Left ventricle myocardium superior (tissue), 1 donor: ENCODE measurements around the gene TCAF1. TPM values are rescaled to one million over a fixed set of nuclear protein-coding genes. Genes with fewer than 3 reads are reported as not detected.
A peak's percentile ranks its signal among the peaks of the same experiment; 100 is the strongest.
"Not testable (repeated sequence)": the region's sequence is repeated elsewhere in the genome, so short reads cannot be mapped to it uniquely, and the experiment has no call there.

Experiments used
- ATAC-seq: fragments of 200-7000 bp; cut with Tn5 transposase; one replicate; pipeline ENCODE4 v1.9.1; 2020; ENCODE audit warnings: mild to moderate bottlenecking, moderate library complexity
- DNase-seq: peaks from one replicate; pipeline ENCODE4 v3.0.0-alpha.2; 2020
- intact Hi-C: fragments of 100-400 bp; cut with micrococcal nuclease; formaldehyde crosslinking; loops from one replicate; pipeline ENCODE4 v1.11.0; 2022
- total RNA-seq: library from RNA; stranded (reverse); fragmentation: NEBNext Ultra II Directional; extraction: Animal tissue kit (Norgen Biotek cat#: 25700); gene quantifications from one replicate; pipeline ENCODE4 v1.2.1, GENCODE V29; 2021
- donor health status: DM: no; HTN: yes; CAD: no; lungs with severe emphysema.

Gene TCAF1
- total RNA-seq, 1 donor from 2014 or later = 35.9 TPM

- DNase-seq (peak; percentile 11), ATAC-seq (no peak)
- intact Hi-C loops = no loop called here
Observed at GRCh38 chr7:143876218-143876617, 25.8 kb downstream of the TCAF1 start.

GRCh38 chr7:143873242-143873641 lies 28.7 kb downstream of the TCAF1 start:
- DNase-seq, intact Hi-C loops, ATAC-seq: not testable (repeated sequence)

- DNase-seq, intact Hi-C loops, ATAC-seq: not testable (repeated sequence)
Observed at GRCh38 chr7:143871534-143871933, 30.4 kb downstream of the TCAF1 start.

- DNase-seq, intact Hi-C loops, ATAC-seq: not testable (repeated sequence)
Observed at GRCh38 chr7:143857994-143858393, 44.0 kb downstream of the TCAF1 start.

GRCh38 chr7:143855443-143855842 lies 46.5 kb downstream of the TCAF1 start:
- intact Hi-C loops = not testable (repeated sequence)

GRCh38 chr7:143850682-143851081 lies 51.3 kb downstream of the TCAF1 start:
- intact Hi-C loops = no loop called here
- ATAC-seq = peak; percentile 53
- no peak for DNase-seq

More at GRCh38 chr7:143855443-143855842, 46.5 kb downstream of the TCAF1 start:
- ATAC-seq, DNase-seq: not testable (repeated sequence)

- DNase-seq = no peak
- no peak for ATAC-seq
- intact Hi-C loops = no loop called here
Observed at GRCh38 chr7:143849785-143850479, 52.0 kb downstream of the TCAF1 start.

- ATAC-seq (no peak), DNase-seq (no peak)
- intact Hi-C loops = no loop called here
Observed at GRCh38 chr7:143848192-143848591, 53.8 kb downstream of the TCAF1 start.

- intact Hi-C loops = no loop called here
- no peak for ATAC-seq
- DNase-seq = no peak
Observed at GRCh38 chr7:143846692-143847091, 55.3 kb downstream of the TCAF1 start.

GRCh38 chr7:143841696-143842095 lies 60.3 kb downstream of the TCAF1 start:
- intact Hi-C loops, ATAC-seq, DNase-seq: not testable (repeated sequence)

- DNase-seq, intact Hi-C loops, ATAC-seq: not testable (repeated sequence)
Observed at GRCh38 chr7:143840062-143840461, 61.9 kb downstream of the TCAF1 start.

- peak; percentile 89 for ATAC-seq
- DNase-seq = peak; percentile 96
- intact Hi-C loops = not testable (repeated sequence)
Observed at GRCh38 chr7:143837223-143837622, 64.8 kb downstream of the TCAF1 start.

- intact Hi-C loops = not testable (repeated sequence)
- DNase-seq (peak; percentile 98), ATAC-seq (peak; percentile 97)
Observed at GRCh38 chr7:143836622-143837021, 65.4 kb downstream of the TCAF1 start.

- DNase-seq, intact Hi-C loops: not testable (repeated sequence)
- peak; percentile 6 for ATAC-seq
Observed at GRCh38 chr7:143836088-143836487, 65.9 kb downstream of the TCAF1 start.

- DNase-seq, intact Hi-C loops, ATAC-seq: not testable (repeated sequence)
Observed at GRCh38 chr7:143826578-143826977, 75.4 kb downstream of the TCAF1 start.

- intact Hi-C loops, ATAC-seq, DNase-seq: not testable (repeated sequence)
Observed at GRCh38 chr7:143824295-143825135, 77.5 kb downstream of the TCAF1 start.

- intact Hi-C loops, DNase-seq, ATAC-seq: not testable (repeated sequence)
Observed at GRCh38 chr7:143823634-143824294, 78.2 kb downstream of the TCAF1 start.

GRCh38 chr7:143821392-143822277 lies 80.3 kb downstream of the TCAF1 start:
- intact Hi-C loops = not testable (repeated sequence)

More at GRCh38 chr7:143821392-143822277, 80.3 kb downstream of the TCAF1 start:
- DNase-seq = not testable (repeated sequence)
- ATAC-seq = peak; percentile 19
